ENCODE measurements around the gene CNGB1. TPM values are rescaled to one million over a fixed set of nuclear protein-coding genes. Genes with fewer than 3 reads are reported as not detected.

The CNGB1 gene
- total RNA-seq, 1 experiment from 2014 or later: not detected

DNA sequence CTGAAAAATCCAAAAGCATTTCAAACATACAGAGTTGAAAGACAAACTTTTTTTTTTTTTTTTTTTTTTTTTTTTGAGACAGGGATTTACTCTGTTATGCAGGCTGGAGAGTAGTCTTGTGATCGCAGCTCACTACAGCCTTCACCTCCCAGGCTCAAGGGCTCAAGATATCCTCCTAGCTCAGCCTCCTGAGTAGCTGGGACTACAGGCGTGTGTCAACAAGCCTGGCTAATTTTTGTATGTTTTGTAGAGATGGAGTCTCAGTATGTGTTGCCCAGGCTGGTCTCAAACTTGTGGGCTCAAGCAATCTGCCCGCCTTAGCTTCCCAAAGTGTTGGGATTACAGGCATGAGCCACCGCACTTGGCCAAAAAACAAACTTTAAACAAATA lies 104.4 kb downstream of the CNGB1 start:
- Mint-ChIP-seq H3K27ac (ENCODE audit: low read depth, unreplicated experiment) (no peak overlapping the region), H3K9me3 (ENCODE audit: unreplicated experiment) (no peaks in the 10 kb centered on the region), H3K27me3 (ENCODE audit: insufficient read depth, unreplicated experiment) (no peaks in the 10 kb centered on the region), H3K4me1 (ENCODE audit: insufficient read depth, unreplicated experiment) (peaks cover 17% of the 10 kb centered on the region), H3K36me3 (ENCODE audit: insufficient read depth, unreplicated experiment) (no peaks in the 10 kb centered on the region), H3K4me3 (ENCODE audit: unreplicated experiment) (no peak overlapping the region)
- ChIA-PET CTCF (interaction anchor here (0.7 to 1.5 kb wide), 6 partner anchors 10 to 112 kb away, joined by 3 to 8 read pairs (median 5); no protein-coding TSS in a partner anchor), POLR2A (interaction anchor here (1.0 to 1.1 kb wide), 2 partner anchors 24 to 109 kb away, joined by 3 to 4 read pairs; no protein-coding TSS in a partner anchor)
- no peak for DNase-seq (ENCODE audit: unreplicated experiment)
- TF ChIP-seq, protein P1, sequence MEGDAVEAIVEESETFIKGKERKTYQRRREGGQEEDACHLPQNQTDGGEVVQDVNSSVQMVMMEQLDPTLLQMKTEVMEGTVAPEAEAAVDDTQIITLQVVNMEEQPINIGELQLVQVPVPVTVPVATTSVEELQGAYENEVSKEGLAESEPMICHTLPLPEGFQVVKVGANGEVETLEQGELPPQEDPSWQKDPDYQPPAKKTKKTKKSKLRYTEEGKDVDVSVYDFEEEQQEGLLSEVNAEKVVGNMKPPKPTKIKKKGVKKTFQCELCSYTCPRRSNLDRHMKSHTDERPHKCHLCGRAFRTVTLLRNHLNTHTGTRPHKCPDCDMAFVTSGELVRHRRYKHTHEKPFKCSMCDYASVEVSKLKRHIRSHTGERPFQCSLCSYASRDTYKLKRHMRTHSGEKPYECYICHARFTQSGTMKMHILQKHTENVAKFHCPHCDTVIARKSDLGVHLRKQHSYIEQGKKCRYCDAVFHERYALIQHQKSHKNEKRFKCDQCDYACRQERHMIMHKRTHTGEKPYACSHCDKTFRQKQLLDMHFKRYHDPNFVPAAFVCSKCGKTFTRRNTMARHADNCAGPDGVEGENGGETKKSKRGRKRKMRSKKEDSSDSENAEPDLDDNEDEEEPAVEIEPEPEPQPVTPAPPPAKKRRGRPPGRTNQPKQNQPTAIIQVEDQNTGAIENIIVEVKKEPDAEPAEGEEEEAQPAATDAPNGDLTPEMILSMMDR (IDR thresholded peaks at IDR 0.05; ENCODE audit: unreplicated experiment): no peak
- BruUV-seq (replicated peaks): no TSS peak
- intact Hi-C loops (cut with micrococcal nuclease): no loop called here

DNA sequence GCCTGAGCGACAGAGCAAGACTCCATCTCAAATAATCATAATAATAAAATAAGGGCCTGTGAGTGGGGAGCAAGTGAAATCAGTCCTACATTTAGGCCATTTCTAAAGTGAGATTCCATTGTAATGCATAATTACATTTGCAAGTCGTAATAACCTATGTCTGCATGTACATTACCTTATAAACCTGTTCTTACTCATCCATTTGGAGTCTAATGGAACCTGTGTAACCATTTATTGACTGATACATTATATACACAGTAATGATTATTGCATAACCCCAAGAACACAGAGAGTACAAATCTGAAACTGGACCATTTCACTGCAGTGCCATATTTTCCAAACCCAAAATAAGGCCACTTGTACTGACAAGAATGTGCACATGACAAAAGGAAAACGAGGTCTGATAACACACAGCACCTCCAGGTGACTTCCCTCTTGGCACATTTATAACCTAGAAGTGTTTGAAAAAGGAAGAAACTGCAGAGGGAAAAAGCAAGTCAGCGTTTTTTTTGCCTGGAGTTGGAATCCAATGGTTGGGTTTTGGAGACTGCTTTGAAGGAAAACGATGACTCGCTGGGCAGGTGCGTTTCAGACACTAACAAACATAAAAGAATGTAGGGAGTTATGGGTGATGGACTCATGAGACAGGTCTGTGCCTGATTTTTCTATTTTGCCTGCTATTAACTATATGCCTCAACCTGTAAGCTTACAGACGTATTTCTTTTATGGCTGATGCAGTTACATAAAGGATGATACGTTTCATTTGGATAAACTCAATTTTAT lies 105.0 kb downstream of the CNGB1 start:
- BruUV-seq (replicated peaks): no TSS peak
- Mint-ChIP-seq H3K36me3 (ENCODE audit: insufficient read depth, unreplicated experiment) (no peaks in the 10 kb centered on the region), H3K27ac (ENCODE audit: low read depth, unreplicated experiment) (no peak overlapping the region), H3K9me3 (ENCODE audit: unreplicated experiment) (no peaks in the 10 kb centered on the region), H3K4me3 (ENCODE audit: unreplicated experiment) (no peak overlapping the region), H3K4me1 (ENCODE audit: insufficient read depth, unreplicated experiment) (peaks cover 12% of the 10 kb centered on the region), H3K27me3 (ENCODE audit: insufficient read depth, unreplicated experiment) (no peaks in the 10 kb centered on the region)
- POLR2A ChIA-PET: interaction anchor here (1.0 to 1.4 kb wide), 3 partner anchors 24 to 109 kb away, joined by 3 to 4 read pairs (median 4); no protein-coding TSS in a partner anchor
- no peak for DNase-seq (ENCODE audit: unreplicated experiment)
- CTCF ChIA-PET: interaction anchor here (0.7 to 9.6 kb wide), 7 partner anchors 10 to 111 kb away, joined by 3 to 176 read pairs (median 8); no protein-coding TSS in a partner anchor
- intact Hi-C loops (cut with micrococcal nuclease): no loop called here
- TF ChIP-seq, protein P1 (IDR thresholded peaks at IDR 0.05; ENCODE audit: unreplicated experiment): no peak

DNA sequence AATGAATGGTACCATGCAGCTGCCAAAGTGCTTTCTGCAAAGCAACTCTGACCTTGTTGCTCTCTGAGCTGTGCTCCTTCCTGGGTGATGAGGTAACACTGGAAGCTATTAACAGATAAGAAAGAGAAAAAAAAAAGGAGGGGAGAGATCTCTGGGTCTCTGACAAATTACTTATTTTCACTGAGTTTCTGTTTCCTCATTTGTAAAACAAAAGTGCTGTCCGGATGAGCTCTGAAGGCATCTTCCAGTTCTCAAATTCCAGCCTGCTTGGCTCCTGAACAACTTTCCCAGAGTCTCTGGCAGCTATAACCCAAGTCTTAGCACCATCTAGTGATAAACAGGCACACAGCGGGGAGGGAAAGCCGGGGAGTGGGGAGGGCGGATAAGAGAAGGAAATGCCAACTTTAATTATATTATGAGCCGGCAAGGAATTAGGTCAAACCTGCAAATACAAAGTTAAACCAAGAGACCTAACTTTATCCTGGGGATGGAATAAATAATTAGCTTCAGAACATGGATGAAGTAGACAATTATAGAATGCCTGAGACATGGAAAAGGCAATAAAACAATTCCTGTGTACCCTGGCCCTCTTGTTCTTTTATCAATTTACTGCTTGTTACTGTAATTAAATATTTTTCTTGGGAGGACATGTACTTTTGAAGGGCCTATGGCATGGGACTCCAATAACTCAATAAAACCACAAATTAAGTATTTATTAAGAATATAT lies 107.3 kb downstream of the CNGB1 start:
- Mint-ChIP-seq H3K9me3 (ENCODE audit: unreplicated experiment) (no peaks in the 10 kb centered on the region), H3K4me3 (ENCODE audit: unreplicated experiment) (no peak overlapping the region), H3K27me3 (ENCODE audit: insufficient read depth, unreplicated experiment) (no peaks in the 10 kb centered on the region), H3K27ac (ENCODE audit: low read depth, unreplicated experiment) (no peak overlapping the region), H3K4me1 (ENCODE audit: insufficient read depth, unreplicated experiment) (peaks cover 7% of the 10 kb centered on the region), H3K36me3 (ENCODE audit: insufficient read depth, unreplicated experiment) (no peaks in the 10 kb centered on the region)
- BruUV-seq (replicated peaks): no TSS peak
- TF ChIP-seq, protein P1 (IDR thresholded peaks at IDR 0.05; ENCODE audit: unreplicated experiment): peak; percentile 63
- peak; percentile 81 for DNase-seq (ENCODE audit: unreplicated experiment)
- intact Hi-C loops (cut with micrococcal nuclease): loop anchor here (1.0 kb wide), 5 partner anchors 61 to 287 kb away; partner anchors contain the start of gene KIFC3
- POLR2A ChIA-PET: interaction anchor here (0.7 to 2.4 kb wide), 7 partner anchors 14 to 107 kb away, joined by 3 to 17 read pairs (median 5); no protein-coding TSS in a partner anchor
- CTCF ChIA-PET: interaction anchor here (0.6 to 9.6 kb wide), 51 partner anchors 8 to 472 kb away, joined by 3 to 176 read pairs (median 5); partner anchors contain the start of genes KATNB1 and KIFC3

All from MCF 10A (cell line).